ENCODE measurements around the gene RAD51B. TPM values are rescaled to one million over a fixed set of nuclear protein-coding genes. Genes with fewer than 3 reads are reported as not detected.

RAD51B gene
- total and polyA plus RNA-seq, 2 of the 13 experiments (the other 11 are each of a cell fraction or from before 2014, with no cell fraction given): 7.0 to 9.5 TPM

DNA sequence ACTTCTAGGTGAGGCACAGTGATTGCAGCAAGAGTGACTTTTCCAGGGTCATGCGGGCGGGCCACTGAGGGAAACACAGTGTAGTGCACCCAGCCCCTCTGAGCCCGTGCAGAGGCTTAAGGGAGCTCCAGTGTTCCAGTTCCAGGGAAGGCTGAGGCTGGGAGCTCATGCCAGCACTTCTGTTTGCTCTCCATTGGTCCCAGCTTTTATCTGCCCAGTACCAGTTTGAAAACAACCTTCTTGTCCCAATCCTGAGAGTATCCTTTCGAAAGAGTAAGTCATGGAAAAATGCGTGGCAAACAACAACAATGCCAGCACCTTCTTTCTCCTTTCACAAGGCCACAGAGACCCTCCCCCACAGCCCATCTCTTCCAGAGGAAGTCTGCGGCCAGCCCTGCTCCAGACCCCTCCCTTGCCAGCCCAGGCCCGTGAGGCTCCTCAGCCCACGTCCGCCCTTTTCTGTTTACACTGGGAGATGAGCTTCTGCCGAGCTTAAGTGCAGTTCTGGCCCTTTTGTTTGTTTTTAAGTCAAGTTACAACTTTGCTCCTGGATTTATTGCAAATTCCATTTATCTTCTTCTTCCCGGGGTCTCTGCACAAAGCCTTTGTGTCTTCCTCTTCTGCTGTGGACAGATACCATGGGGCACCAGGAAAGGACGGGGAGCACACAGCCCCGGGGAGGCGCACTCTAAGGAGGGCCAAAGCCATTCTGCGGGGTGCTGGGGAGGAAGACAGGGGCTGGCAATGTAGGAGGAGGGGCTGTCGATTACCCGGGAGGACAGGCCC is 787.7 kb downstream of the RAD51B start (continued):
- TF ChIP-seq, protein P1, sequence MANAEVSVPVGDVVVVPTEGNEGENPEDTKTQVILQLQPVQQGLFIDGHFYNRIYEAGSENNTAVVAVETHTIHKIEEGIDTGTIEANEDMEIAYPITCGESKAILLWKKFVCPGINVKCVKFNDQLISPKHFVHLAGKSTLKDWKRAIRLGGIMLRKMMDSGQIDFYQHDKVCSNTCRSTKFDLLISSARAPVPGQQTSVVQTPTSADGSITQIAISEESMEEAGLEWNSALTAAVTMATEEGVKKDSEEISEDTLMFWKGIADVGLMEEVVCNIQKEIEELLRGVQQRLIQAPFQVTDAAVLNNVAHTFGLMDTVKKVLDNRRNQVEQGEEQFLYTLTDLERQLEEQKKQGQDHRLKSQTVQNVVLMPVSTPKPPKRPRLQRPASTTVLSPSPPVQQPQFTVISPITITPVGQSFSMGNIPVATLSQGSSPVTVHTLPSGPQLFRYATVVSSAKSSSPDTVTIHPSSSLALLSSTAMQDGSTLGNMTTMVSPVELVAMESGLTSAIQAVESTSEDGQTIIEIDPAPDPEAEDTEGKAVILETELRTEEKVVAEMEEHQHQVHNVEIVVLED (CRISPR knock-in tag; IDR thresholded peaks at IDR 0.05; ENCODE audit: borderline replicate concordance): 0 out of 2 replicates have a peak, but pooled peaks have one; percentile 16
- no peak for TF ChIP-seq PREB (CRISPR knock-in tag; IDR thresholded peaks at IDR 0.05)
- TF ChIP-seq TFE3 (CRISPR knock-in tag; IDR thresholded peaks at IDR 0.05): peak; percentile 28; the same call in 1 of the 2 replicates
- TF ChIP-seq MNT (IDR thresholded peaks at IDR 0.05): no peak
- no peak for TF ChIP-seq EEA1 (CRISPR knock-in tag; IDR thresholded peaks at IDR 0.05; ENCODE audit: borderline replicate concordance)
- TF ChIP-seq NFRKB (IDR thresholded peaks at IDR 0.05): no peak
- no peak for TF ChIP-seq ZNF788 (CRISPR knock-in tag; IDR thresholded peaks at IDR 0.05; ENCODE audit: borderline replicate concordance)
- TF ChIP-seq SAP130 (CRISPR knock-in tag; IDR thresholded peaks at IDR 0.05; ENCODE audit: low read depth): peak; percentile 59
- no peak for TF ChIP-seq MZF1 (CRISPR knock-in tag; IDR thresholded peaks at IDR 0.05; ENCODE audit: borderline replicate concordance)
- TF ChIP-seq KDM2A (CRISPR knock-in tag; IDR thresholded peaks at IDR 0.05; ENCODE audit: borderline replicate concordance, low read depth): 0 out of 2 replicates have a peak, but pooled peaks have one; percentile 18
- TF ChIP-seq PBX3 (CRISPR knock-in tag; IDR thresholded peaks at IDR 0.05; ENCODE audit: borderline replicate concordance): no peak
- no peak for TF ChIP-seq CCAR2 (optimal IDR thresholded peaks at IDR 0.05; ENCODE audit: low read depth, low read length)
- TF ChIP-seq IKZF1 (IDR thresholded peaks at IDR 0.05): no peak
- no peak for TF ChIP-seq SIN3B (IDR thresholded peaks at IDR 0.05; ENCODE audit: low read length)
- TF ChIP-seq HOXD1 (CRISPR knock-in tag; IDR thresholded peaks at IDR 0.05): no peak
- TF ChIP-seq ZNF737 (CRISPR knock-in tag; IDR thresholded peaks at IDR 0.05; ENCODE audit: borderline replicate concordance): no peak
- peak in 1 of 2 experiments; percentile 73; a peak in 2 of 4 replicates for TF ChIP-seq EP300 (IDR thresholded peaks at IDR 0.05; ENCODE audit: low read depth in 2 of 2, low read length in 2 of 2)
- TF ChIP-seq EP300 (CRISPR knock-in tag; IDR thresholded peaks at IDR 0.05; ENCODE audit: borderline replicate concordance): peak; percentile 62
- no peak for TF ChIP-seq ZNF883 (CRISPR knock-in tag; IDR thresholded peaks at IDR 0.05; ENCODE audit: not compliant biosample characterization)
- TF ChIP-seq PHF5A (CRISPR knock-in tag; IDR thresholded peaks at IDR 0.05; ENCODE audit: low read depth, unreplicated experiment): no peak
- no peak for TF ChIP-seq ZFP36L1 (CRISPR knock-in tag; IDR thresholded peaks at IDR 0.05)
- TF ChIP-seq ZNF83 (CRISPR knock-in tag; IDR thresholded peaks at IDR 0.05; ENCODE audit: borderline replicate concordance): no peak
- no peak for TF ChIP-seq ZNF136 (CRISPR knock-in tag; IDR thresholded peaks at IDR 0.05; ENCODE audit: low read depth)

Measured in HepG2 (cell line).